Stimulated activated CD4-positive, alpha-beta T cell treated with anti-CD3 and anti-CD28 coated beads, Interleukin-4, amount 100 ng/mL, for 4 hours (primary cell): ENCODE data around the gene PYHIN1.

Experiments used
- DNase-seq, 2 experiments: peaks; one replicate each; pipeline ENCODE4 v3.0.0-alpha.2; 2020

The PYHIN1 gene

DNA sequence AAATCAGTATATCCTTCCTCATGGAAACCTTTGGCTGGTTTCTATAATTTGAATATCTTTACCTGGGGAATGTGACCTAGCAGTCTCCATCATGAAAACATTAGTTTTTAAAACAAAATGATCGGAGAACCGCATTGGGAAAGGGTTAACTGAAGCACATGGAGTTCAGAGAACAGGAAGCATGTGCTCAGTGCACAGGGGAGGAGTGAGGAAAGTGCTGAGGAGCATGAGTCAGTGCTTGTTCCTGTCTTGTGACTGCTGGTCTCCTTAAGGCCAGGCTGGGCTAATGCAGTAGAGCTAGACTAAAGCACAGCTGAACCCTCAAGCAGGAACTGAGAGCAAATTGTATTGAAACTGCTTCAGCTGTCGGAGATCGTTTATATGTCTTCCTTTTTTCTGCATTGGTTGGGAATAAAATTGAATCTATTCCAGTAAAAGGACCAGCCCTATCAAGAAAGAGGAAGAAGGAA, 84.1 kb downstream of the PYHIN1 start:
- DNase-seq: peak; percentile 50 to 81

- no peak for DNase-seq
Observed at GRCh38 chr1:159023723-159024122, 92.4 kb downstream of the PYHIN1 start.

- DNase-seq: no peak
Observed at GRCh38 chr1:159025043-159025442, 93.7 kb downstream of the PYHIN1 start.
